ENCODE measurements around the gene FYB1.

Gene FYB1

GRCh38 chr5:39116344-39117170 lies 102.8 kb downstream of the FYB1 start:
- no peak for DNase-seq

- no peak for DNase-seq
Observed at GRCh38 chr5:39115644-39116343, 103.6 kb downstream of the FYB1 start.

GRCh38 chr5:39114155-39114554 lies 105.2 kb downstream of the FYB1 start:
- no peak for DNase-seq

GRCh38 chr5:39113354-39113953 lies 105.9 kb downstream of the FYB1 start:
- no peak for DNase-seq

GRCh38 chr5:39109606-39110005 lies 109.8 kb downstream of the FYB1 start:
- DNase-seq: no peak

GRCh38 chr5:39108987-39109386 lies 110.4 kb downstream of the FYB1 start:
- DNase-seq: no peak

- no peak for DNase-seq
Observed at GRCh38 chr5:39107350-39107749, 112.0 kb downstream of the FYB1 start.

GRCh38 chr5:39106322-39106721 lies 113.0 kb downstream of the FYB1 start:
- DNase-seq: no peak

- no peak for DNase-seq
Observed at GRCh38 chr5:39104221-39104620, 115.1 kb downstream of the FYB1 start.

- DNase-seq: no peak
Observed at GRCh38 chr5:39102684-39103155, 116.6 kb downstream of the FYB1 start.

- peak; percentile 22 for DNase-seq
Observed at GRCh38 chr5:39100851-39101396, 118.4 kb downstream of the FYB1 start.

GRCh38 chr5:39100301-39100850 lies 119.0 kb downstream of the FYB1 start:
- no peak for DNase-seq

- no peak for DNase-seq
Observed at GRCh38 chr5:39099831-39100230, 119.5 kb downstream of the FYB1 start.

- DNase-seq: no peak
Observed at GRCh38 chr5:39093352-39093751, 126.0 kb downstream of the FYB1 start.

GRCh38 chr5:39092581-39093351 lies 126.6 kb downstream of the FYB1 start:
- DNase-seq: no peak

- DNase-seq: no peak
Observed at GRCh38 chr5:39091940-39092580, 127.3 kb downstream of the FYB1 start.

GRCh38 chr5:39083968-39084367 lies 135.4 kb downstream of the FYB1 start:
- DNase-seq: no peak

GRCh38 chr5:39082995-39083394 lies 136.4 kb downstream of the FYB1 start:
- no peak for DNase-seq

GRCh38 chr5:39080597-39081204 lies 138.7 kb downstream of the FYB1 start:
- DNase-seq: peak; percentile 50

- no peak for DNase-seq
Observed at GRCh38 chr5:39080168-39080567, 139.2 kb downstream of the FYB1 start.

- DNase-seq: no peak
Observed at GRCh38 chr5:39079147-39079546, 140.2 kb downstream of the FYB1 start.
